ENCODE data around the gene CORIN. TPM values are rescaled to one million over a fixed set of nuclear protein-coding genes. Genes with fewer than 3 reads are reported as not detected.

CORIN gene
- total and polyA plus RNA-seq, 5 donors from 2014 or later = 0.64 TPM; not detected in 4

GRCh38 chr4:47816748-47817147 lies 21.1 kb downstream of the CORIN start:
- Histone ChIP-seq H3K9me3 (ENCODE audit: control insufficient read depth in 2 of 2, low read length in 2 of 2) (no peaks in the 10 kb centered on the region), H3K4me1 (ENCODE audit: control insufficient read depth, insufficient read depth, low read length, poor library complexity, severe bottlenecking) (no peaks in the 10 kb centered on the region), H3K27ac (ENCODE audit: insufficient read depth, low read length, poor library complexity, severe bottlenecking) (no peak overlapping the region), H3K36me3 (ENCODE audit: control insufficient read depth, insufficient read depth, low read length) (no peaks in the 10 kb centered on the region), H3K4me3 (ENCODE audit: low read depth, low read length) (no peak overlapping the region), H3K27me3 (ENCODE audit: control insufficient read depth, insufficient read depth, low read length) (peaks cover 23% of the 10 kb centered on the region)
- Mint-ChIP-seq H3K9me3 (peaks cover 0 to 2% (median 0%) of the 10 kb centered on the region in 7 donors), H3K4me3 (no peak overlapping the region), H3K36me3 (no peaks in the 10 kb centered on the region), H3K4me1 (no peaks in the 10 kb centered on the region), H3K27ac (no peak overlapping the region), H3K27me3 (peaks cover 10% of the 10 kb centered on the region)
- ATAC-seq (ENCODE audit: low read depth in 2 of 2) (no peak), DNase-seq (no peak)

DNA sequence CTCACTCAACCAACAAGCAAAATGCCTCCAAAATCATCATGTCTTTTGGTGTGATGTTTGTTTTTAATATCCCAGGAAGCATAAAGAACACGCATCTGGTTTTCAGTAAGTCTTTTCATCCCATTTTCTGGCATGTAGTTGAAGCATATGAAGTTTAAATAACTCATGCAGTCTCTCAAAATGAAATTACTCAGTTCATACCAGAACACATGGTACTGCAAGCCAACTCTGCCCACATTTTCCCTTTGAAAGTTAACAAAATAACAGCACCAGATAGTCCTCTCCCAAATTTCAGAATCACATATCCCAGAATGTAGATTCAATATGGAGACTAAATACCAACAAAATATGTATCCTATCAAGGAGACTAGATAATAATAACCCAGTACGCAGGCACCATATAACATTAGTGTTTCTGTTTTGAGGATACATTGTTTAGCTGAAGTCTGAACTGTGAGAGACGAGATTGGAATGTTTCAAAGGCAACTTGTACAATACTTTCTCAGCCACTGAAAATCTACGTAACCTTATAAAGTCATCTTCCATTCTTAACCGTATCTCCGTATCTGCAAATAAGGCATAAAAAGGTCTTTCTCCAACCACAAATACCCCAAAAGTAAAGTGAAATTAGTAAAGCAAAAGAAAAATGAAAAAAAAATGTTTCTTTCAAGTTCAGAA lies 23.1 kb downstream of the CORIN start:
- Histone ChIP-seq H3K27me3 (ENCODE audit: control insufficient read depth, insufficient read depth, low read length) (peaks cover 22% of the 10 kb centered on the region), H3K36me3 (ENCODE audit: control insufficient read depth, insufficient read depth, low read length) (no peaks in the 10 kb centered on the region), H3K9me3 (ENCODE audit: control insufficient read depth in 2 of 2, low read length in 2 of 2) (no peaks in the 10 kb centered on the region), H3K4me3 (ENCODE audit: low read depth, low read length) (no peak overlapping the region), H3K27ac (ENCODE audit: insufficient read depth, low read length, poor library complexity, severe bottlenecking) (no peak overlapping the region), H3K4me1 (ENCODE audit: control insufficient read depth, insufficient read depth, low read length, poor library complexity, severe bottlenecking) (no peaks in the 10 kb centered on the region)
- no peak for ATAC-seq (ENCODE audit: low read depth in 2 of 2)
- Mint-ChIP-seq H3K27ac (no peak overlapping the region), H3K36me3 (no peaks in the 10 kb centered on the region), H3K4me3 (no peak overlapping the region), H3K9me3 (peaks cover 0 to 3% (median 0%) of the 10 kb centered on the region in 7 donors), H3K27me3 (peaks cover 25% of the 10 kb centered on the region), H3K4me1 (no peaks in the 10 kb centered on the region)
- DNase-seq = no peak

DNA sequence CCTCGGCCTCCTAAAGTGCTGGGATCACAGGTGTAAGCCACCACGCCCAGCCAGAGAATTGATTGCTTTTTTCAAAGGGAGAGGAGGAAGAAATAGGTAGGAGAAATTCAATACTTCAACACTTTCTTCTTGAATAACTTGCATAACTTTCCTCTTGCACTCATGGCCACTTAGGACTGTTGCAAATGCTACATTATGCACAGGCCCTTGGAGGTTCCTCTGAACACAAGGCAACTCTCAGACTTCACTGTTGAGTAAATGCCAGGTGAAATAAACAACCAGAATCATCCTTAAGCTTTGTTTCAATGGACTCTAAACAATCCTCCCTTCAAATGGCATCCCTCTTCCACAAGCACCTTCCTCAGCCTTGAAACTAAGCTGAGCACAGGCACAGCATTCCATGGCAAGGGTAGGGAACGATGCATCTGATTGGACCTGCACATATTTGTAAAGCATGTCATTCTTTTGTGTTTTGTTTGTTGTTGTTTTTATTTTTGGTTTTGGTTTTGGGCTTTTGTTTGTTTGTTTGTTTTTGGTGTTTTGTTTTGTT lies 28.1 kb downstream of the CORIN start:
- Mint-ChIP-seq H3K36me3 (no peaks in the 10 kb centered on the region), H3K9me3 (peaks cover 0 to 3% (median 0%) of the 10 kb centered on the region in 7 donors), H3K27ac (no peak overlapping the region), H3K4me3 (no peak overlapping the region), H3K27me3 (peaks cover 29% of the 10 kb centered on the region), H3K4me1 (no peaks in the 10 kb centered on the region)
- ATAC-seq (ENCODE audit: low read depth in 2 of 2) = no peak
- DNase-seq = no peak
- Histone ChIP-seq H3K4me1 (ENCODE audit: control insufficient read depth, insufficient read depth, low read length, poor library complexity, severe bottlenecking) (no peaks in the 10 kb centered on the region), H3K27ac (ENCODE audit: insufficient read depth, low read length, poor library complexity, severe bottlenecking) (no peak overlapping the region), H3K4me3 (ENCODE audit: low read depth, low read length) (no peak overlapping the region), H3K36me3 (ENCODE audit: control insufficient read depth, insufficient read depth, low read length) (no peaks in the 10 kb centered on the region), H3K27me3 (ENCODE audit: control insufficient read depth, insufficient read depth, low read length) (peaks cover 11% of the 10 kb centered on the region), H3K9me3 (ENCODE audit: control insufficient read depth in 2 of 2, low read length in 2 of 2) (no peaks in the 10 kb centered on the region)

- peaks cover 5% of the 10 kb centered on the region for H3K27me3 Mint-ChIP-seq
- no peak overlapping the region for H3K27ac Mint-ChIP-seq
- Histone ChIP-seq H3K36me3 (ENCODE audit: control insufficient read depth, insufficient read depth, low read length) (no peaks in the 10 kb centered on the region), H3K27ac (ENCODE audit: insufficient read depth, low read length, poor library complexity, severe bottlenecking) (no peak overlapping the region), H3K4me3 (ENCODE audit: low read depth, low read length) (no peak overlapping the region), H3K4me1 (ENCODE audit: control insufficient read depth, insufficient read depth, low read length, poor library complexity, severe bottlenecking) (no peaks in the 10 kb centered on the region), H3K27me3 (ENCODE audit: control insufficient read depth, insufficient read depth, low read length) (no peaks in the 10 kb centered on the region), H3K9me3 (ENCODE audit: control insufficient read depth in 2 of 2, low read length in 2 of 2) (no peaks in the 10 kb centered on the region)
- H3K36me3 Mint-ChIP-seq = no peaks in the 10 kb centered on the region
- H3K4me3 Mint-ChIP-seq = no peak overlapping the region
- no peaks in the 10 kb centered on the region for H3K4me1 Mint-ChIP-seq
- DNase-seq = no peak
- no peak for ATAC-seq (ENCODE audit: low read depth in 2 of 2)
- H3K9me3 Mint-ChIP-seq = peaks cover 0 to 3% (median 0%) of the 10 kb centered on the region in 7 donors
Observed at GRCh38 chr4:47804598-47804997, 33.3 kb downstream of the CORIN start.

GRCh38 chr4:47801481-47802002 lies 36.3 kb downstream of the CORIN start:
- ATAC-seq (ENCODE audit: low read depth in 2 of 2) = no peak
- peaks cover 0 to 3% (median 0%) of the 10 kb centered on the region in 7 donors for H3K9me3 Mint-ChIP-seq
- no peak overlapping the region for H3K27ac Mint-ChIP-seq
- H3K4me3 ChIP-seq (ENCODE audit: low read depth, low read length) = no peak overlapping the region
- H3K36me3 Mint-ChIP-seq = no peaks in the 10 kb centered on the region
- H3K4me1 ChIP-seq (ENCODE audit: control insufficient read depth, insufficient read depth, low read length, poor library complexity, severe bottlenecking) = no peaks in the 10 kb centered on the region
- H3K27ac ChIP-seq (ENCODE audit: insufficient read depth, low read length, poor library complexity, severe bottlenecking) = no peak overlapping the region
- H3K4me3 Mint-ChIP-seq = no peak overlapping the region
- H3K4me1 Mint-ChIP-seq = no peaks in the 10 kb centered on the region
- H3K9me3 ChIP-seq (ENCODE audit: control insufficient read depth in 2 of 2, low read length in 2 of 2) = no peaks in the 10 kb centered on the region
- peaks cover 1% of the 10 kb centered on the region for H3K27me3 Mint-ChIP-seq
- DNase-seq = no peak
- no peaks in the 10 kb centered on the region for H3K27me3 ChIP-seq (ENCODE audit: control insufficient read depth, insufficient read depth, low read length)
- H3K36me3 ChIP-seq (ENCODE audit: control insufficient read depth, insufficient read depth, low read length) = no peaks in the 10 kb centered on the region

DNA sequence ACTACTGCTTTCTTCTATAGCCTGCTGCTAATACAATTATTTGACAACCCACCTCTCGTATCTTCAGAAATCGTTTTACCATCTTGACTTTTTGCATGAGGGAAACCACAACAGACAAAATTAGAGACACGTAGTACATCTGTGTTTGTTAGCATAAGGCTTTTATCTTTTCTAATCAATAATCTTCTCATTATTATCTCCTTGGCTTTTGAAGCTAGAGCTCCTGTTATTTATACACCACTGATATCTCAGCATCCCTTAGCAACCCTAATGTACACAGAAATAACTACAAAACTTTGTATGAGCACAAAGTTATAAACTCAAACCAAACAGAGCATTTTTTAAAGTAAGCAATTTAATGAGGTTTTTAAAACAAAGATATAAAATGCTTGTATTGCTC lies 39.7 kb downstream of the CORIN start:
- H3K27ac ChIP-seq (ENCODE audit: insufficient read depth, low read length, poor library complexity, severe bottlenecking) = no peak overlapping the region
- H3K4me1 Mint-ChIP-seq = no peaks in the 10 kb centered on the region
- peaks cover 3% of the 10 kb centered on the region for H3K27me3 ChIP-seq (ENCODE audit: control insufficient read depth, insufficient read depth, low read length)
- H3K4me1 ChIP-seq (ENCODE audit: control insufficient read depth, insufficient read depth, low read length, poor library complexity, severe bottlenecking) = no peaks in the 10 kb centered on the region
- no peaks in the 10 kb centered on the region for H3K27me3 Mint-ChIP-seq
- no peaks in the 10 kb centered on the region for H3K36me3 Mint-ChIP-seq
- peaks cover 0 to 3% (median 0%) of the 10 kb centered on the region in 7 donors for H3K9me3 Mint-ChIP-seq
- H3K4me3 ChIP-seq (ENCODE audit: low read depth, low read length) = no peak overlapping the region
- no peaks in the 10 kb centered on the region for H3K36me3 ChIP-seq (ENCODE audit: control insufficient read depth, insufficient read depth, low read length)
- ATAC-seq (ENCODE audit: low read depth in 2 of 2) (no peak), DNase-seq (no peak)
- no peaks in the 10 kb centered on the region for H3K9me3 ChIP-seq (ENCODE audit: control insufficient read depth in 2 of 2, low read length in 2 of 2)
- no peak overlapping the region for H3K4me3 Mint-ChIP-seq
- H3K27ac Mint-ChIP-seq = no peak overlapping the region

- no peak overlapping the region for H3K27ac Mint-ChIP-seq
- ATAC-seq (ENCODE audit: low read depth in 2 of 2) (no peak), DNase-seq (no peak)
- H3K27ac ChIP-seq (ENCODE audit: insufficient read depth, low read length, poor library complexity, severe bottlenecking) = no peak overlapping the region
- no peaks in the 10 kb centered on the region for H3K36me3 ChIP-seq (ENCODE audit: control insufficient read depth, insufficient read depth, low read length)
- H3K9me3 ChIP-seq (ENCODE audit: control insufficient read depth in 2 of 2, low read length in 2 of 2) = no peaks in the 10 kb centered on the region
- no peaks in the 10 kb centered on the region for H3K4me1 ChIP-seq (ENCODE audit: control insufficient read depth, insufficient read depth, low read length, poor library complexity, severe bottlenecking)
- H3K27me3 ChIP-seq (ENCODE audit: control insufficient read depth, insufficient read depth, low read length) = peaks cover 3% of the 10 kb centered on the region
- H3K4me1 Mint-ChIP-seq = no peaks in the 10 kb centered on the region
- peaks cover 5% of the 10 kb centered on the region for H3K27me3 Mint-ChIP-seq
- H3K4me3 ChIP-seq (ENCODE audit: low read depth, low read length) = no peak overlapping the region
- no peaks in the 10 kb centered on the region for H3K9me3 Mint-ChIP-seq
- no peak overlapping the region for H3K4me3 Mint-ChIP-seq
- no peaks in the 10 kb centered on the region for H3K36me3 Mint-ChIP-seq
Observed at GRCh38 chr4:47791965-47792364, 45.9 kb downstream of the CORIN start.

DNA sequence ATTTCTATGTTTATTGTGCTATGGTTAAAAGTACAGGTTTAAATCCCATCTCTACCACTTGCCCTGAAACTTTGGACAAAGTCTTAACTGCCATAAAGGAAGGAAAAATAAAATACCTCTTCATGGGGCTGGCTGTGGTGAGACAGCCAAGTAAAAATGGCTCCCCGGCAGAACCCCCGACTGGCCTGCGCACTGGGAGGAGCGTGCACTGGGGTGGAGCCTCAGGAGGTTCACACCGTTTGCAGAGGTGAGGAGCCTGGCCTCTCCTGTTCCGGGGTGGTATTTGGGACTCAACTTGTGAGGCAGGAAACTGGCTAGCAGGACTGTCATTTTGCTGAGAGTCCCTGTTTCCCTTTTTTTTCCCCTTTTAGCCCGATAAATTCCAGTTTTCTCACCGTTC lies 47.8 kb downstream of the CORIN start:
- H3K4me1 Mint-ChIP-seq = no peaks in the 10 kb centered on the region
- H3K9me3 ChIP-seq (ENCODE audit: control insufficient read depth in 2 of 2, low read length in 2 of 2) = no peaks in the 10 kb centered on the region
- no peaks in the 10 kb centered on the region for H3K9me3 Mint-ChIP-seq
- H3K4me3 ChIP-seq (ENCODE audit: low read depth, low read length) = no peak overlapping the region
- DNase-seq (no peak), ATAC-seq (ENCODE audit: low read depth in 2 of 2) (no peak)
- H3K27ac ChIP-seq (ENCODE audit: insufficient read depth, low read length, poor library complexity, severe bottlenecking) = no peak overlapping the region
- no peaks in the 10 kb centered on the region for H3K36me3 ChIP-seq (ENCODE audit: control insufficient read depth, insufficient read depth, low read length)
- H3K27ac Mint-ChIP-seq = no peak overlapping the region
- H3K36me3 Mint-ChIP-seq = no peaks in the 10 kb centered on the region
- no peaks in the 10 kb centered on the region for H3K4me1 ChIP-seq (ENCODE audit: control insufficient read depth, insufficient read depth, low read length, poor library complexity, severe bottlenecking)
- H3K27me3 ChIP-seq (ENCODE audit: control insufficient read depth, insufficient read depth, low read length) = no peaks in the 10 kb centered on the region
- H3K27me3 Mint-ChIP-seq = peaks cover 5% of the 10 kb centered on the region
- H3K4me3 Mint-ChIP-seq = no peak overlapping the region
